PFSK-1 (cell line): ENCODE data around the gene PREP.

ENCODE experiments used
- FOXP2 ChIP-seq: optimal IDR thresholded peaks from 2 replicates; pipeline ENCODE3; 2011; ENCODE audit warnings: borderline replicate concordance, control low read depth, inconsistent platforms; ENCODE audit not compliant: insufficient read depth; ENCODE audit errors: extremely low read length, extremely low read depth
- POLR2AphosphoS5 ChIP-seq: IDR thresholded peaks from 2 replicates; pipeline ENCODE4 v1.6.1; 2012; ENCODE audit warnings: low read depth, mild to moderate bottlenecking, control low read depth, low read length, moderate library complexity
- SIN3A ChIP-seq: IDR thresholded peaks from 2 replicates; pipeline ENCODE4 v1.6.1; 2012; ENCODE audit warnings: mild to moderate bottlenecking, low read length, moderate library complexity, borderline replicate concordance; ENCODE audit not compliant: insufficient read depth
- TAF1 ChIP-seq: IDR thresholded peaks from 2 replicates; pipeline ENCODE4 v1.6.1; 2012; ENCODE audit warnings: low read length, control low read depth, borderline replicate concordance; ENCODE audit not compliant: insufficient read depth
- TF ChIP-seq, protein P1 (sequence below), 2 experiments: IDR thresholded peaks; 2 replicates each; pipeline versions ENCODE4 v1.6.1 to v1.8.0; 2011 to 2012; ENCODE audit warnings: low read depth in 2 of 2, low read length in 2 of 2, control low read depth in 1 of 2, inconsistent platforms in 1 of 2, mild to moderate bottlenecking in 1 of 2, moderate library complexity in 1 of 2; ENCODE audit not compliant: insufficient read depth in 1 of 2

PREP gene

DNA sequence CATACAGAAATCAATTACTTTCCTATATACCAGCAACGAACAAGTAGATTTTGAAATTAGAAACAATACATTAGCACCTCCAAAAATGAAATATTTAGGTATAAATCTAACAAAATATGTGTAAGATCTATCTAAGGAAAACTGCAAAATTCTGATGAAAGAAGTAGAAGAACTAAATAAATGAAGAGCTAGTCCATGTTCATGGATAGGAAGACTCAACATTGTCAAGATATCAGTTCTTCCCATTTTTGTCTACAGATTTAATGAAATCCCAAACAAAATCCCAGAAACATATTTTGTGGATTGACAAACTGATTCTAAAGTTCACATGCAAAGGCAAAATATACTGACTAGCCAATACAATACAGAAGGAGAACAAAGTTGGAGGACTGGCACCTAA lies 33.7 kb downstream of the PREP start:
- TF ChIP-seq TAF1 (no peak), POLR2AphosphoS5 (no peak), FOXP2 (no peak), SIN3A (no peak)
- TF ChIP-seq, protein P1, sequence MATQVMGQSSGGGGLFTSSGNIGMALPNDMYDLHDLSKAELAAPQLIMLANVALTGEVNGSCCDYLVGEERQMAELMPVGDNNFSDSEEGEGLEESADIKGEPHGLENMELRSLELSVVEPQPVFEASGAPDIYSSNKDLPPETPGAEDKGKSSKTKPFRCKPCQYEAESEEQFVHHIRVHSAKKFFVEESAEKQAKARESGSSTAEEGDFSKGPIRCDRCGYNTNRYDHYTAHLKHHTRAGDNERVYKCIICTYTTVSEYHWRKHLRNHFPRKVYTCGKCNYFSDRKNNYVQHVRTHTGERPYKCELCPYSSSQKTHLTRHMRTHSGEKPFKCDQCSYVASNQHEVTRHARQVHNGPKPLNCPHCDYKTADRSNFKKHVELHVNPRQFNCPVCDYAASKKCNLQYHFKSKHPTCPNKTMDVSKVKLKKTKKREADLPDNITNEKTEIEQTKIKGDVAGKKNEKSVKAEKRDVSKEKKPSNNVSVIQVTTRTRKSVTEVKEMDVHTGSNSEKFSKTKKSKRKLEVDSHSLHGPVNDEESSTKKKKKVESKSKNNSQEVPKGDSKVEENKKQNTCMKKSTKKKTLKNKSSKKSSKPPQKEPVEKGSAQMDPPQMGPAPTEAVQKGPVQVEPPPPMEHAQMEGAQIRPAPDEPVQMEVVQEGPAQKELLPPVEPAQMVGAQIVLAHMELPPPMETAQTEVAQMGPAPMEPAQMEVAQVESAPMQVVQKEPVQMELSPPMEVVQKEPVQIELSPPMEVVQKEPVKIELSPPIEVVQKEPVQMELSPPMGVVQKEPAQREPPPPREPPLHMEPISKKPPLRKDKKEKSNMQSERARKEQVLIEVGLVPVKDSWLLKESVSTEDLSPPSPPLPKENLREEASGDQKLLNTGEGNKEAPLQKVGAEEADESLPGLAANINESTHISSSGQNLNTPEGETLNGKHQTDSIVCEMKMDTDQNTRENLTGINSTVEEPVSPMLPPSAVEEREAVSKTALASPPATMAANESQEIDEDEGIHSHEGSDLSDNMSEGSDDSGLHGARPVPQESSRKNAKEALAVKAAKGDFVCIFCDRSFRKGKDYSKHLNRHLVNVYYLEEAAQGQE (IDR thresholded peaks at IDR 0.05; ENCODE audit: insufficient read depth in 1 of 2, low read depth in 2 of 2, low read length in 2 of 2), result no peak

DNA sequence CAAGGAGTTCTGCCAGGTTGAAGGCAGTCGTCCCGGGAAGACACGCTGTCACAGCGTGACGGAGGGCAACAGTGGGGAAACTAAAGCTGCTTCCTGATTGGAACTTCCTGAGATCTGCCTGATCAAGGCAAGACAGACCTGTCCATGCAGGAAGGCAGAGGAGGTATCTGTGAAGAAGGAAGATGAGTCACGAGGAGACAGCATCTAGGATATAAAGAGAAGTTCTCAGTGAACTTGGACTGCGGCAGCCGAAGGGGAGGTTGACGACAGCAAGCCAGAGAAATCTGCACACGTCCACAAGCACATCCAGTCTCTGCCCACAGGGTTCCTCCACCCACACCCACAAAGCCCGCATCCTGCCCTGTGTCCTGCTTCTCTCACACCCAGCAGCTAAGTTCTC lies 38.6 kb downstream of the PREP start:
- TF ChIP-seq SIN3A, result 0 out of 2 replicates have a peak, but pooled peaks have one; percentile 18
- TF ChIP-seq, protein P1 (IDR thresholded peaks at IDR 0.05; ENCODE audit: insufficient read depth in 1 of 2, low read depth in 2 of 2, low read length in 2 of 2), result no peak; a peak in 1 of 4 replicates

DNA sequence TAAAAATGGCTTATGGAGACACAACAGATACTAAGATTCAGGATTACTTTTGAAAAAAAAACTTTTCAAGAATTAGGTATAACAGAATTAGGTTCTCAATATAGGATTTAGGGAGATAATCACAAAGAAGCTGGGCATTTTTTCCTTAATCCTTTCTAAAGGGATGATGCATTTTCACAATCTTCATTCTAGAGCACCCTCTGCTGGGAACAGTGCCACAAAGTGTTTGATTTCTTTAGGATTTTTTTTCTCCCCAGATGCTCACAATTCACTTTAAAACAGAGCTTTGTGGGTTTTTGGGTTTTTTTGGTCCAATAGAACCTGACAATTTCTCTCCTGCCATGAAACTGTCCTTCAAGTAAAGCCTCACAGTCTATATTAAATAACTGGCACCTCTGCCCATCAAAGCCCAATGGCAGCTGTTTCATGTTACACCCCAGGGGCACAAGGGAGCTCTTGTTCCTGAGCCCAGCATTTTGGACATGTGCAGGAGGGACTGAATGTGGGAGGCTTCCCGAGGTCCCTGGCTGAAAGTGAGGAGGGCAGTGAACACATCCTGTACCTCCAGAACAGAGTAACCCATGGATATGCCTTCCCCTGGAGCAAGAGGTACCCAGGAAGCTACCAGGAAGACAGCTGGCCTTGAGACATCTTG lies 39.7 kb downstream of the PREP start:
- no peak for TF ChIP-seq SIN3A
- TF ChIP-seq FOXP2, result no peak
- TF ChIP-seq, protein P1 (IDR thresholded peaks at IDR 0.05; ENCODE audit: insufficient read depth in 1 of 2, low read depth in 2 of 2, low read length in 2 of 2), result no peak
- no peak for TF ChIP-seq POLR2AphosphoS5
- TF ChIP-seq TAF1, result no peak

DNA sequence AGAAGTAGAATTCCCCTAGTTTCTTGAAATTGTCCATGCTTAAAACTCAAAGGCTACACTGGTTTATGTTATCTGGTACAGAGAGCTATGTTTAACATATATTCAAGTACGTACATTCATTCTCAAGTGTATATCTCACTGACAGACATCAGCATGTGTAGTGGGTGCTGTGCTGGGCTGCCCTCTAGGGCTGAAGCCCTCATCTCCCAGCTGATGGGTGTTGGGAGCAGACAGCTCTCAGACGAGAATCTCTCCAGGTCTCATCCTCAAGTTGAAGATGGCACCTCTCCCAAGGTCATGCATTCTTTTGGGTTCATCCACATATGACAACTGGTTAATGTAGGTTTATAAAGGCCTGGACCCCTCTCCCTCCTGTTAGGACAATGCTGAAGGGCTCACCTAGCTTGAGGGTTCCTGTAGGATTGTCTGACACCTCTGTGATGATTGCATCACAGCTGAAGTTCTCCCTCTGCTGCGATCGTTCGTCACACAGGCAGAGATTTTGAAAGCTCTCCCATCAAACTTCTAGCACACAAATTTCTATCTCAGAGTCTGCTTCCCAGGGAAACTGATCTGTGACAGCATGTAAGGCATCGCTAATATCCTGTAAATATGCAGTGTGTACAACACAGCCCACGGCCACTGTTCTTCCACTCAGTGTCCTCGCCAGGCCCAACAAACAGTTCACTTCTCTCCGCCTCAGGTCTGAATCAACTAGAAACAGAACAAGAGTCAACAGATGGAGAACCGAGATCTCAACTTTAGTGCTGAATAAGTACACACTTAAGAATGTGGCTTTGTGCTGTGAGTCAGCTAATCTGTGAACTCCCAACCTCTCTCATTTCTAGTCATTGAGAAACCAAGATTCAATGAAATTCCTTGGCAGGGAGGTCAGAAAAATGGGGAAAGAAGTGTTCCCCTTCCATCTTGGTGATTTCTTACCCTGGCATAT lies 43.2 kb downstream of the PREP start:
- TF ChIP-seq, protein P1 (IDR thresholded peaks at IDR 0.05; ENCODE audit: insufficient read depth in 1 of 2, low read depth in 2 of 2, low read length in 2 of 2), result no peak
- TF ChIP-seq POLR2AphosphoS5, result no peak

DNA sequence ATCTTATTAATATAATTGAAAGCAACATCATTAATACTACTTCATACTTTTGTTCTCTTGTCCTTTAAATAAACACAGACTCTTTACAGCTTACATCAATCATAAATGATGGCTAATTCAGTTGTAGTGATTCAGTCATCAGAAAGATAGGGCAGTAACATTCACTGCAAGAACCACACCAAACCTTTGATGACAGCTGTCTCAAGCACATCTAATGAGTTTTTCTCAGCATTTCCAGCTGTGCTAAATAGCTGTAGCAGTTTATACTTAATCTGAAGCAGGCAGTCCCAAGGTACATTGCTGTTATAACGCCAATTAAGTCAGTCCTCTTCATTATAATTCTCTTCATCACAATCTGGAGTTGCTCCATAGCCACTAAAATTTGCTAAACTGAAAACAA lies 45.7 kb downstream of the PREP start:
- TF ChIP-seq POLR2AphosphoS5, result no peak
- TF ChIP-seq TAF1, result no peak
- TF ChIP-seq, protein P1 (IDR thresholded peaks at IDR 0.05; ENCODE audit: insufficient read depth in 1 of 2, low read depth in 2 of 2, low read length in 2 of 2), result no peak
- TF ChIP-seq SIN3A, result no peak
- TF ChIP-seq FOXP2, result no peak
